ENCODE results near the gene VTI1A.

VTI1A gene

GRCh38 chr10:112615269-112615668 is 168.3 kb downstream of the VTI1A start:
- Mint-ChIP-seq H3K27ac (no peak overlapping the region), H3K4me3 (no peak overlapping the region), H3K27me3 (no peaks in the 10 kb centered on the region), H3K9me3 (peaks cover 8 to 13% of the 10 kb centered on the region in 2 donors), H3K36me3 (peaks cover 19 to 47% of the 10 kb centered on the region in 2 donors), H3K4me1 (no peaks in the 10 kb centered on the region)
- ATAC-seq (replicated peaks): no peak
- DNase-seq: no peak

- no peak for ATAC-seq (replicated peaks)
- Mint-ChIP-seq H3K9me3 (peaks cover 8 to 14% of the 10 kb centered on the region in 2 donors), H3K4me1 (no peaks in the 10 kb centered on the region), H3K36me3 (peaks cover 21 to 51% of the 10 kb centered on the region in 2 donors), H3K27ac (no peak overlapping the region), H3K27me3 (no peaks in the 10 kb centered on the region), H3K4me3 (no peak overlapping the region)
- no peak for DNase-seq
These were observed 169.6 kb downstream of the VTI1A start for GRCh38 chr10:112616647-112617046.

- H3K36me3 Mint-ChIP-seq: peaks cover 18 to 46% of the 10 kb centered on the region in 2 donors
- no peak for ATAC-seq (replicated peaks)
- no peak for DNase-seq
- H3K4me1 Mint-ChIP-seq: no peaks in the 10 kb centered on the region
- no peak overlapping the region for H3K27ac Mint-ChIP-seq
- H3K9me3 Mint-ChIP-seq: peaks cover 8 to 14% of the 10 kb centered on the region in 2 donors
- no peaks in the 10 kb centered on the region for H3K27me3 Mint-ChIP-seq
- H3K4me3 Mint-ChIP-seq: no peak overlapping the region
These were observed 171.8 kb downstream of the VTI1A start for GRCh38 chr10:112618814-112619213.

- peaks cover 8 to 14% of the 10 kb centered on the region in 2 donors for H3K9me3 Mint-ChIP-seq
- no peak overlapping the region for H3K27ac Mint-ChIP-seq
- no peak for ATAC-seq (replicated peaks)
These were observed 172.5 kb downstream of the VTI1A start for GRCh38 chr10:112619556-112619955.

GRCh38 chr10:112622786-112623185 is 175.8 kb downstream of the VTI1A start:
- H3K27ac Mint-ChIP-seq: no peak overlapping the region
- no peak for DNase-seq
- no peaks in the 10 kb centered on the region for H3K27me3 Mint-ChIP-seq
- no peak overlapping the region for H3K4me3 Mint-ChIP-seq
- peaks cover 0 to 3% of the 10 kb centered on the region in 2 donors for H3K9me3 Mint-ChIP-seq
- H3K36me3 Mint-ChIP-seq: peaks cover 7 to 29% of the 10 kb centered on the region in 2 donors
- no peaks in the 10 kb centered on the region for H3K4me1 Mint-ChIP-seq
- ATAC-seq (replicated peaks): no peak

More at GRCh38 chr10:112619556-112619955, 172.5 kb downstream of the VTI1A start:
- Mint-ChIP-seq H3K4me1 (no peaks in the 10 kb centered on the region), H3K36me3 (peaks cover 18 to 44% of the 10 kb centered on the region in 2 donors), H3K4me3 (no peak overlapping the region), H3K27me3 (no peaks in the 10 kb centered on the region)
- no peak for DNase-seq

- H3K4me1 Mint-ChIP-seq: no peaks in the 10 kb centered on the region
- no peak for DNase-seq
These were observed 177.6 kb downstream of the VTI1A start for GRCh38 chr10:112624546-112625048.

GRCh38 chr10:112628951-112629609 is 182.1 kb downstream of the VTI1A start:
- ATAC-seq (replicated peaks) (no peak), DNase-seq (no peak)
- H3K4me1 Mint-ChIP-seq: no peaks in the 10 kb centered on the region
- no peak overlapping the region for H3K27ac Mint-ChIP-seq
- H3K4me3 Mint-ChIP-seq: no peak overlapping the region
- H3K36me3 Mint-ChIP-seq: peaks cover 5 to 32% of the 10 kb centered on the region in 2 donors
- H3K9me3 Mint-ChIP-seq: no peaks in the 10 kb centered on the region
- H3K27me3 Mint-ChIP-seq: no peaks in the 10 kb centered on the region

More at GRCh38 chr10:112624546-112625048, 177.6 kb downstream of the VTI1A start:
- Mint-ChIP-seq H3K36me3 (peaks cover 7 to 26% of the 10 kb centered on the region in 2 donors), H3K9me3 (peaks cover 0 to 3% of the 10 kb centered on the region in 2 donors), H3K27me3 (no peaks in the 10 kb centered on the region), H3K27ac (no peak overlapping the region), H3K4me3 (no peak overlapping the region)
- ATAC-seq (replicated peaks): no peak

- H3K4me1 Mint-ChIP-seq: peaks cover 1 to 6% of the 10 kb centered on the region in 2 donors
- H3K36me3 Mint-ChIP-seq: peaks cover 5 to 45% of the 10 kb centered on the region in 2 donors
- ATAC-seq (replicated peaks): no peak
- DNase-seq: no peak
- no peak overlapping the region for H3K27ac Mint-ChIP-seq
- no peak overlapping the region for H3K4me3 Mint-ChIP-seq
- no peaks in the 10 kb centered on the region for H3K9me3 Mint-ChIP-seq
- H3K27me3 Mint-ChIP-seq: no peaks in the 10 kb centered on the region
These were observed 184.7 kb downstream of the VTI1A start for GRCh38 chr10:112631501-112632400.

- ATAC-seq (replicated peaks) (no peak), DNase-seq (no peak)
- Mint-ChIP-seq H3K36me3 (peaks cover 2 to 40% of the 10 kb centered on the region in 2 donors), H3K4me3 (no peak overlapping the region), H3K4me1 (peaks cover 1 to 6% of the 10 kb centered on the region in 2 donors), H3K27ac (no peak overlapping the region), H3K9me3 (no peaks in the 10 kb centered on the region), H3K27me3 (no peaks in the 10 kb centered on the region)
These were observed 187.2 kb downstream of the VTI1A start for GRCh38 chr10:112634096-112634830.

- Mint-ChIP-seq H3K4me1 (peaks cover 1 to 6% of the 10 kb centered on the region in 2 donors), H3K36me3 (peaks cover 0 to 27% of the 10 kb centered on the region in 2 donors), H3K27me3 (no peaks in the 10 kb centered on the region), H3K9me3 (no peaks in the 10 kb centered on the region), H3K27ac (no peak overlapping the region), H3K4me3 (no peak overlapping the region)
- ATAC-seq (replicated peaks) (no peak), DNase-seq (no peak)
These were observed 190.9 kb downstream of the VTI1A start for GRCh38 chr10:112637901-112638300.

GRCh38 chr10:112639298-112639697 is 192.3 kb downstream of the VTI1A start:
- Mint-ChIP-seq H3K36me3 (peaks cover 0 to 14% of the 10 kb centered on the region in 2 donors), H3K27me3 (no peaks in the 10 kb centered on the region), H3K9me3 (no peaks in the 10 kb centered on the region), H3K4me3 (no peak overlapping the region), H3K27ac (no peak overlapping the region), H3K4me1 (peaks cover 1 to 6% of the 10 kb centered on the region in 2 donors)
- DNase-seq (no peak), ATAC-seq (replicated peaks) (no peak)

GRCh38 chr10:112640638-112641037 is 193.6 kb downstream of the VTI1A start:
- no peaks in the 10 kb centered on the region for H3K27me3 Mint-ChIP-seq
- peaks cover 0 to 6% of the 10 kb centered on the region in 2 donors for H3K36me3 Mint-ChIP-seq
- H3K4me1 Mint-ChIP-seq: no peaks in the 10 kb centered on the region
- H3K27ac Mint-ChIP-seq: no peak overlapping the region
- no peaks in the 10 kb centered on the region for H3K9me3 Mint-ChIP-seq
- no peak for ATAC-seq (replicated peaks)
- H3K4me3 Mint-ChIP-seq: no peak overlapping the region
- DNase-seq: no peak

- Mint-ChIP-seq H3K4me1 (peaks cover 0 to 1% of the 10 kb centered on the region in 2 donors), H3K27ac (no peak overlapping the region), H3K9me3 (no peaks in the 10 kb centered on the region), H3K27me3 (no peaks in the 10 kb centered on the region), H3K36me3 (peaks cover 0 to 4% of the 10 kb centered on the region in 2 donors), H3K4me3 (no peak overlapping the region)
- ATAC-seq (replicated peaks) (no peak), DNase-seq (no peak)
These were observed 196.7 kb downstream of the VTI1A start for GRCh38 chr10:112643600-112644264.

Measured in stimulated activated naive B cell treated with anti-CD40 and anti-IgM and Interleukin-4, amounts not matched to agents 10 μg/mL and 1 μg/mL and 100 μg/mL, for 72 hours (primary cell).